Activated naive CD8-positive, alpha-beta T cell treated with anti-CD3 and anti-CD28 coated beads for 36 hours (primary cell): ENCODE results near the gene TK2. TPM values are rescaled to one million over a fixed set of nuclear protein-coding genes. Genes with fewer than 3 reads are reported as not detected.

Experiments
- DNase-seq: peaks from one replicate; pipeline ENCODE4 v3.0.0; 2021
- H3K27ac Mint-ChIP-seq: one replicate; pipeline ENCODE4 v1.8.0; 2022; ENCODE audit warnings: mild to moderate bottlenecking, moderate library complexity, mixed read lengths
- H3K27me3 Mint-ChIP-seq: one replicate; pipeline ENCODE4 v1.8.0; 2022; ENCODE audit warnings: mild to moderate bottlenecking, mixed read lengths
- H3K36me3 Mint-ChIP-seq: one replicate; pipeline ENCODE4 v1.8.0; 2021; ENCODE audit warnings: mild to moderate bottlenecking, mixed read lengths
- H3K4me1 Mint-ChIP-seq: one replicate; pipeline ENCODE4 v1.8.0; 2021; ENCODE audit warnings: mixed read lengths
- H3K4me3 Mint-ChIP-seq: one replicate; pipeline ENCODE4 v1.8.0; 2022; ENCODE audit warnings: mild to moderate bottlenecking, moderate library complexity, mixed read lengths
- H3K9me3 Mint-ChIP-seq: one replicate; pipeline ENCODE4 v1.8.0; 2022; ENCODE audit warnings: mixed read lengths
- total RNA-seq, 2 experiments: library from RNA; stranded (reverse); gene quantifications; one replicate each; pipeline ENCODE4 v1.2.3, GENCODE V29; 2021

TK2 gene
- total RNA-seq, 2 experiments from 2014 or later: 5.6 to 6.9 TPM

- peaks cover 8% of the 10 kb centered on the region for H3K4me1 Mint-ChIP-seq
- no peaks in the 10 kb centered on the region for H3K9me3 Mint-ChIP-seq
- no peak overlapping the region for H3K27ac Mint-ChIP-seq
- DNase-seq: no peak
- H3K36me3 Mint-ChIP-seq: no peaks in the 10 kb centered on the region
- no peaks in the 10 kb centered on the region for H3K27me3 Mint-ChIP-seq
- H3K4me3 Mint-ChIP-seq: no peak overlapping the region
Observed at GRCh38 chr16:66494916-66495315, 55.0 kb downstream of the TK2 start.

- Mint-ChIP-seq H3K4me3 (no peak overlapping the region), H3K27ac (no peak overlapping the region), H3K4me1 (peaks cover 8% of the 10 kb centered on the region), H3K36me3 (no peaks in the 10 kb centered on the region), H3K27me3 (no peaks in the 10 kb centered on the region), H3K9me3 (no peaks in the 10 kb centered on the region)
- DNase-seq: no peak
Observed at GRCh38 chr16:66493490-66494401, 56.2 kb downstream of the TK2 start.

- Mint-ChIP-seq H3K27me3 (no peaks in the 10 kb centered on the region), H3K27ac (no peak overlapping the region), H3K4me3 (no peak overlapping the region), H3K4me1 (peaks cover 8% of the 10 kb centered on the region), H3K36me3 (no peaks in the 10 kb centered on the region), H3K9me3 (no peaks in the 10 kb centered on the region)
- DNase-seq: no peak
Observed at GRCh38 chr16:66491716-66492064, 58.2 kb downstream of the TK2 start.

- Mint-ChIP-seq H3K27ac (no peak overlapping the region), H3K27me3 (no peaks in the 10 kb centered on the region), H3K36me3 (no peaks in the 10 kb centered on the region), H3K4me1 (peaks cover 8% of the 10 kb centered on the region), H3K4me3 (no peak overlapping the region), H3K9me3 (no peaks in the 10 kb centered on the region)
- no peak for DNase-seq
Observed at GRCh38 chr16:66490774-66491715, 58.9 kb downstream of the TK2 start.

- H3K36me3 Mint-ChIP-seq: no peaks in the 10 kb centered on the region
- H3K4me3 Mint-ChIP-seq: no peak overlapping the region
Observed at GRCh38 chr16:66489818-66490217, 60.1 kb downstream of the TK2 start.

GRCh38 chr16:66489385-66489784 lies 60.5 kb downstream of the TK2 start:
- no peak for DNase-seq
- Mint-ChIP-seq H3K9me3 (no peaks in the 10 kb centered on the region), H3K27ac (no peak overlapping the region), H3K4me1 (peaks cover 8% of the 10 kb centered on the region), H3K27me3 (no peaks in the 10 kb centered on the region), H3K4me3 (no peak overlapping the region), H3K36me3 (no peaks in the 10 kb centered on the region)

More at GRCh38 chr16:66489818-66490217, 60.1 kb downstream of the TK2 start:
- Mint-ChIP-seq H3K27me3 (no peaks in the 10 kb centered on the region), H3K27ac (no peak overlapping the region), H3K9me3 (no peaks in the 10 kb centered on the region), H3K4me1 (peaks cover 8% of the 10 kb centered on the region)
- DNase-seq: no peak

GRCh38 chr16:66488505-66488904 lies 61.4 kb downstream of the TK2 start:
- no peaks in the 10 kb centered on the region for H3K36me3 Mint-ChIP-seq
- H3K9me3 Mint-ChIP-seq: no peaks in the 10 kb centered on the region
- DNase-seq: no peak
- peaks cover 16% of the 10 kb centered on the region for H3K4me1 Mint-ChIP-seq
- H3K4me3 Mint-ChIP-seq: no peak overlapping the region
- no peak overlapping the region for H3K27ac Mint-ChIP-seq
- no peaks in the 10 kb centered on the region for H3K27me3 Mint-ChIP-seq

- peaks cover 24% of the 10 kb centered on the region for H3K4me1 Mint-ChIP-seq
- no peaks in the 10 kb centered on the region for H3K36me3 Mint-ChIP-seq
- H3K9me3 Mint-ChIP-seq: no peaks in the 10 kb centered on the region
- H3K27me3 Mint-ChIP-seq: no peaks in the 10 kb centered on the region
- no peak for DNase-seq
- no peak overlapping the region for H3K4me3 Mint-ChIP-seq
- no peak overlapping the region for H3K27ac Mint-ChIP-seq
Observed at GRCh38 chr16:66487580-66488275, 62.2 kb downstream of the TK2 start.

- Mint-ChIP-seq H3K4me1 (peaks cover 24% of the 10 kb centered on the region), H3K36me3 (no peaks in the 10 kb centered on the region), H3K4me3 (no peak overlapping the region), H3K9me3 (no peaks in the 10 kb centered on the region), H3K27me3 (no peaks in the 10 kb centered on the region), H3K27ac (no peak overlapping the region)
- no peak for DNase-seq
Observed at GRCh38 chr16:66486773-66487579, 62.9 kb downstream of the TK2 start.

GRCh38 chr16:66486199-66486772 lies 63.6 kb downstream of the TK2 start:
- Mint-ChIP-seq H3K4me1 (peaks cover 18% of the 10 kb centered on the region), H3K36me3 (no peaks in the 10 kb centered on the region), H3K9me3 (no peaks in the 10 kb centered on the region), H3K27me3 (no peaks in the 10 kb centered on the region), H3K27ac (no peak overlapping the region), H3K4me3 (no peak overlapping the region)
- DNase-seq: no peak

GRCh38 chr16:66485376-66485775 lies 64.5 kb downstream of the TK2 start:
- Mint-ChIP-seq H3K36me3 (no peaks in the 10 kb centered on the region), H3K4me1 (peaks cover 16% of the 10 kb centered on the region), H3K27me3 (no peaks in the 10 kb centered on the region), H3K4me3 (no peak overlapping the region), H3K9me3 (no peaks in the 10 kb centered on the region), H3K27ac (no peak overlapping the region)
- DNase-seq: no peak

GRCh38 chr16:66484453-66485213 lies 65.3 kb downstream of the TK2 start:
- Mint-ChIP-seq H3K9me3 (no peaks in the 10 kb centered on the region), H3K27me3 (no peaks in the 10 kb centered on the region), H3K4me1 (peaks cover 16% of the 10 kb centered on the region), H3K27ac (peak overlapping the region; percentile 51), H3K36me3 (no peaks in the 10 kb centered on the region), H3K4me3 (no peak overlapping the region)
- DNase-seq: no peak

GRCh38 chr16:66483689-66484452 lies 66.1 kb downstream of the TK2 start:
- H3K4me3 Mint-ChIP-seq: no peak overlapping the region
- H3K27me3 Mint-ChIP-seq: no peaks in the 10 kb centered on the region
- no peaks in the 10 kb centered on the region for H3K36me3 Mint-ChIP-seq
- H3K9me3 Mint-ChIP-seq: no peaks in the 10 kb centered on the region
- peak overlapping the region; percentile 59 for H3K27ac Mint-ChIP-seq
- H3K4me1 Mint-ChIP-seq: peaks cover 20% of the 10 kb centered on the region
- peak; percentile 76 for DNase-seq
